ENCODE measurements around the gene C2orf81.

Gene C2orf81

GRCh38 chr2:74393525-74393924 is 27.9 kb downstream of the C2orf81 start:
- H3K9ac ChIP-seq (ENCODE audit: low read depth, low read length): no peak overlapping the region
- H3K27ac ChIP-seq (ENCODE audit: low read length): no peak overlapping the region
- H3K9me3 ChIP-seq (ENCODE audit: insufficient read depth, low read depth, low read length): no peaks in the 10 kb centered on the region
- peaks cover 9% of the 10 kb centered on the region for H3K4me1 ChIP-seq (ENCODE audit: insufficient read depth, low read length)
- no peaks in the 10 kb centered on the region for H3K36me3 ChIP-seq (ENCODE audit: insufficient read depth, low read depth, low read length)
- H3K4me3 ChIP-seq (ENCODE audit: low read length): no peak overlapping the region
- H3K27me3 ChIP-seq (ENCODE audit: insufficient read depth, low read length): no peaks in the 10 kb centered on the region

GRCh38 chr2:74392449-74392743 is 29.0 kb downstream of the C2orf81 start:
- Histone ChIP-seq H3K9me3 (ENCODE audit: insufficient read depth, low read depth, low read length) (no peaks in the 10 kb centered on the region), H3K9ac (ENCODE audit: low read depth, low read length) (peak overlapping the region; percentile 96; the same call in 1 of the 2 replicates), H3K4me1 (ENCODE audit: insufficient read depth, low read length) (peaks cover 9% of the 10 kb centered on the region), H3K27me3 (ENCODE audit: insufficient read depth, low read length) (no peaks in the 10 kb centered on the region), H3K27ac (ENCODE audit: low read length) (no peak overlapping the region), H3K4me3 (ENCODE audit: low read length) (peak overlapping the region; percentile 98; the same call in 1 of the 2 replicates), H3K36me3 (ENCODE audit: insufficient read depth, low read depth, low read length) (no peaks in the 10 kb centered on the region)

DNA sequence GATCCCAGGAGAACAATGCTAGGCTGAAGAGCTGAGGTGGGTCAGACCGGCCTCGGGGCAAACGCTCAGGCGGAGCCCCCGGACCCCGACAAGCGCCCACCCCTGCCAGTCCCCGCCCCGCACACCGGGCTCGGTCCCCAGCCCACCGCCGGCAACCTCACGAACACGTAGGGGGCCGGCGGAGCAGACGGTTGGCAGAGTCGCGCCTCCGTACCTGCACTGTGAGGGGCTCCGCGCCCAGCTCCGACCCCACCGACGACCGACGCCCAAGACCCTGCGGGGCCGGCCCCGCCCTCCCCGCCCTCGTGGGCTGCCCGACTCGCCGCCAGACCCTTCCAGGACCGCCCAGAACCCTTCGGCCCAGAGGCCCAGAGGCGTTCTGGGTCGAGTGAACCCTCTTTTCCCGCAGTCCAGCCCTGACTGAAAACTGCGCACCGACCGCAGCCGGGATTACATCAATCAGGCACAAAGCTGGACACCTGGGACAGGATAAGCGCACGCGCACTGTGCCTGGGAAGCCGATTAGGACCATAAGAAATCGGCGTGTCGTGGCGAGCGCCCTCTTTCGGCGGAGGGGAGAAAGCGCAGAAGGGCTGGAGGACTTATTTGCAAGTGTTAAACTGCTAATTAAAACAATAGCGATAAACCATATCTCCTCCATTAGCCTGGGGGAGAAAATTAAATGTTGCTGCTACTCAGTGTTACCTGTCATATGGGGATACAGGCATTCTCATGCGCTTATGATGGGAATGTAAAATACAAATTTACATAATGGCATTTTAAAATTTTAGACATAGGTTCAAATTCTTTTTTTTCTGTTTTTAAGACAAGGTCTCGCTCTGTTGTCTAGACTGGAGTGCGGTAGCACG is 29.6 kb downstream of the C2orf81 start:
- Histone ChIP-seq H3K9ac (ENCODE audit: low read depth, low read length) (peak overlapping the region; percentile 96), H3K36me3 (ENCODE audit: insufficient read depth, low read depth, low read length) (no peaks in the 10 kb centered on the region), H3K4me1 (ENCODE audit: insufficient read depth, low read length) (peaks cover 9% of the 10 kb centered on the region), H3K9me3 (ENCODE audit: insufficient read depth, low read depth, low read length) (no peaks in the 10 kb centered on the region), H3K4me3 (ENCODE audit: low read length) (peak overlapping the region; percentile 98), H3K27me3 (ENCODE audit: insufficient read depth, low read length) (no peaks in the 10 kb centered on the region), H3K27ac (ENCODE audit: low read length) (peak overlapping the region; percentile 40)

- H3K27ac ChIP-seq (ENCODE audit: low read length): peak overlapping the region; percentile 40
- H3K27me3 ChIP-seq (ENCODE audit: insufficient read depth, low read length): no peaks in the 10 kb centered on the region
- peak overlapping the region; percentile 98 for H3K4me3 ChIP-seq (ENCODE audit: low read length)
- H3K36me3 ChIP-seq (ENCODE audit: insufficient read depth, low read depth, low read length): 0 out of 2 replicates have a peak, but pooled peaks cover 1% of the 10 kb centered on the region
- H3K9ac ChIP-seq (ENCODE audit: low read depth, low read length): peak overlapping the region; percentile 96
- H3K9me3 ChIP-seq (ENCODE audit: insufficient read depth, low read depth, low read length): no peaks in the 10 kb centered on the region
- peaks cover 9% of the 10 kb centered on the region for H3K4me1 ChIP-seq (ENCODE audit: insufficient read depth, low read length)
These were observed 30.2 kb downstream of the C2orf81 start for GRCh38 chr2:74391209-74391579.

DNA sequence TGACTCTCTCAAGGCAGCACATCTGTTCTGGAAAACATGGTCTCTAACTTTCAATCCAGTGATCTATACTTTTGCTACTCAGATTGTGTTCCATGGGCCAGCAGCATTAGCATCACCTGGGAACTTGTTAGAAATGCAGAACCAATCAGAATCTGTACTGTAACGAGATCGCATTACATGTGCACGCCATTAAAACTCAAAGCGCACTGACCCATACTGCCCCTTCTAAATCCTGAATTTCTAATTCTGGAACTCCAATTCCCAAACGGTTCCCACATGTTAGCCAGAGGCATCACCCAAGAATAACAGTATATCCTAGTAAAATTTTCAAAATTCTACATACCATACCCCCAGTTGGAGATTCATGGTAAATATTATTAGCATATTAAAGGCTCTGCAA is 30.8 kb downstream of the C2orf81 start:
- Histone ChIP-seq H3K27ac (ENCODE audit: low read length) (no peak overlapping the region), H3K4me1 (ENCODE audit: insufficient read depth, low read length) (peaks cover 9% of the 10 kb centered on the region), H3K27me3 (ENCODE audit: insufficient read depth, low read length) (no peaks in the 10 kb centered on the region), H3K4me3 (ENCODE audit: low read length) (peak overlapping the region; percentile 98), H3K9me3 (ENCODE audit: insufficient read depth, low read depth, low read length) (no peaks in the 10 kb centered on the region), H3K36me3 (ENCODE audit: insufficient read depth, low read depth, low read length) (peaks cover 7% of the 10 kb centered on the region; the same call in 1 of the 2 replicates), H3K9ac (ENCODE audit: low read depth, low read length) (peak overlapping the region; percentile 96; the same call in 1 of the 2 replicates)

DNA sequence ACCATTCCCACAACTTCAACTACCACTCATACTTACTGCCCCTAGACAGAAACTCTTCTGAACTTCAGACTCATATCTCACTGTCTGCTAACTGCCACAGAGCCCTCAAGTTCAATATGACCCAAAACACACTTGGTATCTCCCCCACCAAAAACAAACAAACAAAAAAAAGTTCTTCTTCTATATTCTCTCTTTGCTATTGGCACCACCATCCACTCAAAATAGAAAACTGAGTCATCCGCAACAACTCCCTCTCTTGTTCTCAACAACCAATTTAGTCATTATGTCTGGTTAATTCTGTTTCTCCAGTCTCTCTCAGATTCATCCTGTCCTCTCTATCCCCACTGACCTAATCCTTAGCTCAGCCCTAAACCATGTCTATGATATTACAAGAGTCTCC is 34.1 kb downstream of the C2orf81 start:
- no peak overlapping the region for H3K4me3 ChIP-seq (ENCODE audit: low read length)
- no peak overlapping the region for H3K27ac ChIP-seq (ENCODE audit: low read length)
- peaks cover 9% of the 10 kb centered on the region for H3K4me1 ChIP-seq (ENCODE audit: insufficient read depth, low read length)
- no peak overlapping the region for H3K9ac ChIP-seq (ENCODE audit: low read depth, low read length)
- H3K36me3 ChIP-seq (ENCODE audit: insufficient read depth, low read depth, low read length): peaks cover 26% of the 10 kb centered on the region
- H3K27me3 ChIP-seq (ENCODE audit: insufficient read depth, low read length): no peaks in the 10 kb centered on the region
- no peaks in the 10 kb centered on the region for H3K9me3 ChIP-seq (ENCODE audit: insufficient read depth, low read depth, low read length)

DNA sequence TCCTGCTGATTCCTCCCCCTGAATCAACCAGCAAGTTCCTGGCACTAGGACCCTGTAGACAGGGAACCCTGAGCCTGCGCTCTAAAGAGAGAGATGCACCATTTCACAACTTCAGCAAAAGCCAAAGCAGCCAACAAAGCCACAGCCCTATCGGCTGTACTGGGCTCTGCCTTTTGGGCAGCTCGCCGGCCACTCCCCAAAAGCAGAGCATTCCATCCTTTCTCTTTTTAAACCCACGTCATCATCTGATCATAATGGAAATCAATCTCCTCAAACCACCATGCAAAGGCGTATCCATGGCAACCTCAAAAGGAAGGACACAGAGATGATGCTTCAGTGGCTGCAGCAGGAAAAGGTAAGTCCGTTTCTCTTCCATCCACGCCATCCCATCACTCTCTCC is 36.0 kb downstream of the C2orf81 start:
- no peak overlapping the region for H3K27ac ChIP-seq (ENCODE audit: low read length)
- no peaks in the 10 kb centered on the region for H3K27me3 ChIP-seq (ENCODE audit: insufficient read depth, low read length)
- peaks cover 26% of the 10 kb centered on the region for H3K36me3 ChIP-seq (ENCODE audit: insufficient read depth, low read depth, low read length)
- H3K9me3 ChIP-seq (ENCODE audit: insufficient read depth, low read depth, low read length): no peaks in the 10 kb centered on the region
- no peak overlapping the region for H3K9ac ChIP-seq (ENCODE audit: low read depth, low read length)
- H3K4me3 ChIP-seq (ENCODE audit: low read length): no peak overlapping the region
- H3K4me1 ChIP-seq (ENCODE audit: insufficient read depth, low read length): peaks cover 5% of the 10 kb centered on the region

DNA sequence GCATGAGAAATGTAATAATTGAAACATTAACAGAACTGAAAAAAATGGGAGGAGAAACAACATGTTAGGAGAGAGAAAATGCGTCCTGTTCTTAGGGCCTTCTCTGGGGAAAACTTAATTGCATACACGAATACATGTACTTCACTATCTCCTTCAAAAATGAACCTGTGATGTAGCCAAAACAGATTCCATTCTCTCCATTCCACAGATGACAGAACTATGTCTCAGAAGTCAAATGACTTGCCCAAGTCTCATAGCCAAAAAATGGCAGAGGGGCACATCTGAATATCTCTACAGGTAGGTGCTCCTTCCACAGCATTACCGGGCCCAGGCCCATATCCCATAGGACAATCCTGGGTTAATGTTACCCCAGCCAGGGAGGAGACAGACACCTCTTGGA is 37.4 kb downstream of the C2orf81 start:
- H3K27me3 ChIP-seq (ENCODE audit: insufficient read depth, low read length): no peaks in the 10 kb centered on the region
- H3K4me3 ChIP-seq (ENCODE audit: low read length): no peak overlapping the region
- no peaks in the 10 kb centered on the region for H3K9me3 ChIP-seq (ENCODE audit: insufficient read depth, low read depth, low read length)
- H3K36me3 ChIP-seq (ENCODE audit: insufficient read depth, low read depth, low read length): peaks cover 27% of the 10 kb centered on the region
- H3K4me1 ChIP-seq (ENCODE audit: insufficient read depth, low read length): peaks cover 11% of the 10 kb centered on the region
- H3K9ac ChIP-seq (ENCODE audit: low read depth, low read length): no peak overlapping the region
- H3K27ac ChIP-seq (ENCODE audit: low read length): no peak overlapping the region

- Histone ChIP-seq H3K4me3 (ENCODE audit: low read length) (no peak overlapping the region), H3K27ac (ENCODE audit: low read length) (no peak overlapping the region), H3K36me3 (ENCODE audit: insufficient read depth, low read depth, low read length) (peaks cover 30% of the 10 kb centered on the region), H3K9me3 (ENCODE audit: insufficient read depth, low read depth, low read length) (no peaks in the 10 kb centered on the region), H3K4me1 (ENCODE audit: insufficient read depth, low read length) (peaks cover 11% of the 10 kb centered on the region), H3K27me3 (ENCODE audit: insufficient read depth, low read length) (no peaks in the 10 kb centered on the region), H3K9ac (ENCODE audit: low read depth, low read length) (no peak overlapping the region)
These were observed 38.2 kb downstream of the C2orf81 start for GRCh38 chr2:74383254-74383653.

DNA sequence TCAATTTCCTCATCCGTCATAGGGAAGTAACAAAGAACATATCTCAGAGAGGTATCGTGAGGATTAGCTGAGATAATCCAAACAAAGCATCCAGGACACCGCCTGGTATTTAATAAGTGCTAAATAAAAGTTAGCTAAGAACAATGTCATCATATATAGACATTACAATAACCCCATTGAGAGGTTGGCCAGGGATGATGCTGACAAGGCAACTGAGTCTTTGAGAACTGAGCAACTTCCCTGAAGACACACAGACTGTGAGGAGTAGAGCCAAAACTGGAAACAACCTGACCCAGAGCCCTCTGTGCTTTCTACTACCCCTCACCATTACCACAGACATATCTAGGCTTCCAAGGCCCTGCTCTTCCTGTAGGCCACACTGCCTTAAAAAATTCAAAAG is 39.7 kb downstream of the C2orf81 start:
- no peak overlapping the region for H3K9ac ChIP-seq (ENCODE audit: low read depth, low read length)
- no peaks in the 10 kb centered on the region for H3K27me3 ChIP-seq (ENCODE audit: insufficient read depth, low read length)
- peaks cover 11% of the 10 kb centered on the region for H3K4me1 ChIP-seq (ENCODE audit: insufficient read depth, low read length)
- no peak overlapping the region for H3K4me3 ChIP-seq (ENCODE audit: low read length)
- H3K36me3 ChIP-seq (ENCODE audit: insufficient read depth, low read depth, low read length): peaks cover 44% of the 10 kb centered on the region
- H3K27ac ChIP-seq (ENCODE audit: low read length): no peak overlapping the region
- H3K9me3 ChIP-seq (ENCODE audit: insufficient read depth, low read depth, low read length): no peaks in the 10 kb centered on the region

DNA sequence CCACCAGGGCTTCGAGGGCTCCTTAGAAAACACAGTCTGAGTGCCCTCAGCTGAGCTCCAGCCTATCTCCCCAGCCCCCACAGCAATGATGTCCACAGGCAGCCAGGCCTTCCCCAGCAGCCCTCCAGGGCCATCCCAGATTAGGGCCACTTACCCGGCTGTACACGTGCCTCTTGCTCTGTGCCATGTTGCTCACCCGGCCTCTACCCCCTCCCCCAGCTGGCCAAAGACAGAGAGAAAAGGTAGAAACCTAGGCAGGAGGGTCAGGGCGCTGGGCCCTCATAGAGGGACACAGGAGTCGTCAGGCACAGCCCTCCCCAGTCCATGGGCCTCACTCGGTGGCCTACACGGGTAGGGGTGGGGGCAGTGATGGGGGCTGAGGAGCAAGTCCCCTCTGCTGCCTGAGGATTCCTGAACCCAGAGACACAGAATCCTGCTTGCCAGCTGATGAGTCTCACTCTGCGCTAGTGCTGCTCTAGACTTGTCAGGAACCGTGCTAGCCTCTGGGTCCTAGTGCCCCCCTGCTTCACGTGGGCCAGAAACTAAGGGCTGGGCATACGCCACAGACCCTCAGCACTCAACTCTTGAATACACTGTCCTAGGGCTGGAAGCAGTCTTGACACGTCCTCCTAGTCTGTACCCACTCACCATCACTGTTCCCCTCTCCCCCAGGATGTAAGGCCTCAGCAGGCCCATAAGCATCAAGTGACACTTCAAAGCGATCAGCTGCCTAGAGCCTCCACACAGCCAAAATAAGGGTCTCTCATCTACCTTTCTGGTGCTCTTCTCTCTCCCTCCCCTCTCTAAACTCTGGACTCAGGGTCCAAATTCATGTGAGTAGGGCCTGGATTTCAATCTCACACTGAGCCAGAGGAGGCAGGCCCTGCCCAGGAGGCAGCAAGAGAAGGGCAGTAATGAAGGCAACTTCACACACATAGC is 41.3 kb downstream of the C2orf81 start, which contains the start of gene DCTN1:
TSS of gene DCTN1 (minus strand) at position 461 of the 939 bp plus-strand sequence. CDS start at position 187, 274 bp downstream.
- Histone ChIP-seq H3K9me3 (ENCODE audit: insufficient read depth, low read depth, low read length) (no peaks in the 10 kb centered on the region), H3K27ac (ENCODE audit: low read length) (no peak within 1 kb of the TSS), H3K4me3 (ENCODE audit: low read length) (peak within 1 kb of the TSS; percentile 57; the same call in 1 of the 2 replicates), H3K27me3 (ENCODE audit: insufficient read depth, low read length) (no peaks in the 10 kb centered on the region), H3K36me3 (ENCODE audit: insufficient read depth, low read depth, low read length) (peaks cover 39% of the 10 kb centered on the region), H3K4me1 (ENCODE audit: insufficient read depth, low read length) (peaks cover 11% of the 10 kb centered on the region), H3K9ac (ENCODE audit: low read depth, low read length) (peak within 1 kb of the TSS; percentile 54; the same call in 1 of the 2 replicates)
